Chondrocyte (in vitro differentiated cells): Measurements from ENCODE around the gene ESRRA. TPM values are rescaled to one million over a fixed set of nuclear protein-coding genes. Genes with fewer than 3 reads are reported as not detected.

ENCODE experiments used
- DNase-seq: peaks from one replicate; pipeline ENCODE4 v3.0.0; 2021; ENCODE audit warnings: mixed read lengths, low spot score
- H3K27ac Mint-ChIP-seq: one replicate; pipeline ENCODE4 v1.8.0; 2021; ENCODE audit warnings: mild to moderate bottlenecking, moderate library complexity, mixed read lengths; ENCODE audit not compliant: unreplicated experiment
- H3K27me3 Mint-ChIP-seq: 2 replicates; pipeline ENCODE4 v1.8.0; 2021; ENCODE audit warnings: low read depth, mixed read lengths
- H3K36me3 Mint-ChIP-seq: 2 replicates; pipeline ENCODE4 v1.8.0; 2021; ENCODE audit warnings: low read depth, mixed read lengths
- H3K4me1 Mint-ChIP-seq: 2 replicates; pipeline ENCODE4 v1.8.0; 2021; ENCODE audit warnings: low read depth, mild to moderate bottlenecking, mixed read lengths
- H3K4me3 Mint-ChIP-seq: one replicate; pipeline ENCODE4 v1.8.0; 2021; ENCODE audit warnings: mild to moderate bottlenecking, moderate library complexity, mixed read lengths; ENCODE audit not compliant: unreplicated experiment
- H3K9me3 Mint-ChIP-seq: 2 replicates; pipeline ENCODE4 v1.8.0; 2021; ENCODE audit warnings: low read depth, mixed read lengths
- CTCF ChIP-seq: fragments of 200-600 bp; sonication (generic); IDR thresholded peaks from 2 replicates; pipeline ENCODE4 v1.5.0; 2021; ENCODE audit warnings: antibody characterized with exemption, mild to moderate bottlenecking, moderate library complexity
- total RNA-seq: library from RNA; stranded (reverse); gene quantifications from 3 replicates; pipeline ENCODE4 v1.2.1, GENCODE V29; 2021

Gene ESRRA
- total RNA-seq, 1 donor from 2014 or later, result 29.6 TPM

DNA sequence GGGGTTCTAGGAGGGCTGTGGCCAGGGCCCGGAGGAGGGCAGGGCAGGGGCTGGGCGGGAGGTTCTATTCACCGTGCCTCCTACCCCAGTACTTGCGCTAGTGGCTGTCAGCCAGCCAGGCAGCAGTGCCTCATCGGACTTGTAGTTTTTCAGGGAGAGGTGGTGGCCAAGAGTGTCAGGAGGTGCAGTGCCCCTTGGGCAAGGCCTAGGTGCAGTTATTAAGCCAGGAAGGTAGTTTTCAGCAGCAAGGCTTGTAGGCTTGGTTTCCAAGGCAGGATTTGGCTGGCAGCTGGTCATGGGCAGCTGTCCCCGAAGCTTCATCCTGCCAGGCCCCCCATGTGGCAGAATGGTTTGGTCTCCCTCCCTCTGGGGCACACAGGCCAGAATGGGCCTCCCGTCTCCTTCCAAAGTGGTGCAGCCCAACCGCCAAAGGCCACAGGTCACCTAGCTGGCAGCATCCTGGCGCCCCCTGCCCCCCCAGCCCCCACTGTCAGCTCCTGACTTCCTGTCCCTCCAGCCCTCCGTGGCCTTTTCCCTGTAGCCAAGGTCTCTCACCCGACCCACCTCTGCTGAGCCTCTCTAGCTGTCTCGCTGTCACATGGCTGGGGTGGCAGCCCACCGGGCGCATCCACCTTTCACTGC lies 43.2 kb downstream of the ESRRA start:
- TF ChIP-seq CTCF, result no peak
- H3K4me3 Mint-ChIP-seq, result no peak overlapping the region
- no peaks in the 10 kb centered on the region for H3K36me3 Mint-ChIP-seq
- no peaks in the 10 kb centered on the region for H3K4me1 Mint-ChIP-seq
- no peaks in the 10 kb centered on the region for H3K9me3 Mint-ChIP-seq
- H3K27ac Mint-ChIP-seq, result no peak overlapping the region
- H3K27me3 Mint-ChIP-seq, result no peaks in the 10 kb centered on the region
- DNase-seq, result no peak

- no peak overlapping the region for H3K27ac Mint-ChIP-seq
- no peak for TF ChIP-seq CTCF
- no peaks in the 10 kb centered on the region for H3K9me3 Mint-ChIP-seq
- DNase-seq, result no peak
- H3K36me3 Mint-ChIP-seq, result no peaks in the 10 kb centered on the region
- H3K4me1 Mint-ChIP-seq, result no peaks in the 10 kb centered on the region
- H3K27me3 Mint-ChIP-seq, result no peaks in the 10 kb centered on the region
- H3K4me3 Mint-ChIP-seq, result no peak overlapping the region
Measured at GRCh38 chr11:64349025-64349387, 43.7 kb downstream of the ESRRA start.

DNA sequence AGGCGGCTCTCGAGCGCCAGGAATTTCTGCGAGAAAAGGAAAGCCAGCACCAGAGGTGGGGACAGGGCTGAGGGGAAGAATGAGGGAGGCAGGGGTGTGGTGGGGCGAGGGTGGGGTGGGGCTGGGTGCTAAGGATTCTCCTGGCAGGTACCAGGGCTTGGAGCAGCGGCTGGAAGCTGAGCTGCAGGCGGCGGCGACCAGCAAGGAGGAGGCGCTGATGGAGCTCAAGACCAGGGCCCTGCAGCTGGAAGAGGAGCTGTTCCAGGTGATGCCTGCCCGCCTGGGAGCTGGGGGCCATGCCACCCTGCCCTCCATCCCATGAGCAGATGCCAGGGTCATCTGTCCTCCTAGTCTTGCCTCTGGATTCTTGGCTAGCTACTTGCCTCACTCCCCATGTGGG lies 44.1 kb downstream of the ESRRA start:
- Mint-ChIP-seq H3K4me3 (no peak overlapping the region), H3K36me3 (no peaks in the 10 kb centered on the region), H3K27me3 (no peaks in the 10 kb centered on the region), H3K4me1 (no peaks in the 10 kb centered on the region), H3K9me3 (no peaks in the 10 kb centered on the region), H3K27ac (no peak overlapping the region)
- no peak for DNase-seq
- no peak for TF ChIP-seq CTCF

DNA sequence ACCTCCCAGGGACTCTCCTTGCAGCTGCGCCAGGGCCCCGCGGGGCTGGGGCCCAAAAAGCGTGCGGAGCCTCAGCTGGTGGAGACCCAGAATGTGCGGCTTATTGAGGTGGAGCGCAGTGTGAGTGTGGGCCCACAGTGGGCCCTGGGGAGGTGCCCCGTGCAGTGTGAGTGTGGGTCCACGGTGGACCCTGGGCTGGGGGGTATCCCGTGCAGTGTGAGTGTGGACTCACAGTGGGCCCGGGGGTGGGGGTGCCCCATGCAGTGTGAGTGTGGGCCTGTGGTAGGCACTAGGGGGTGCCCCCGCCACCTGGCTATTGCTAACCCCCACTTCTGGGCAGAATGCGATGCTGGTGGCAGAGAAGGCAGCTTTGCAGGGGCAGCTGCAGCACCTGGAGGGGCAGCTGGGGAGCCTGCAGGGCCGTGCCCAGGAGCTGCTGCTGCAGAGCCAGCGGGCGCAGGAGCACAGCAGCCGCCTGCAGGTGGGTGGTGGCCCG lies 45.9 kb downstream of the ESRRA start:
- no peak for DNase-seq
- no peak for TF ChIP-seq CTCF
- H3K9me3 Mint-ChIP-seq, result no peaks in the 10 kb centered on the region
- no peaks in the 10 kb centered on the region for H3K36me3 Mint-ChIP-seq
- no peaks in the 10 kb centered on the region for H3K27me3 Mint-ChIP-seq
- H3K4me3 Mint-ChIP-seq, result no peak overlapping the region
- no peak overlapping the region for H3K27ac Mint-ChIP-seq
- peaks cover 9% of the 10 kb centered on the region for H3K4me1 Mint-ChIP-seq

GRCh38 chr11:64352099-64352994 lies 47.0 kb downstream of the ESRRA start:
- Mint-ChIP-seq H3K4me1 (peaks cover 13% of the 10 kb centered on the region), H3K36me3 (no peaks in the 10 kb centered on the region), H3K27ac (no peak overlapping the region), H3K4me3 (no peak overlapping the region), H3K9me3 (no peaks in the 10 kb centered on the region), H3K27me3 (no peaks in the 10 kb centered on the region)
- no peak for TF ChIP-seq CTCF
- no peak for DNase-seq
